Measurements from ENCODE around the gene CDH10. TPM values are rescaled to one million over a fixed set of nuclear protein-coding genes. Genes with fewer than 3 reads are reported as not detected.

CDH10 gene
- total and polyA plus RNA-seq, 2 of the 4 experiments (the other 2 are of a cell fraction) = 0.18 to 0.21 TPM

- no peak overlapping the region for H4K5ac ChIP-seq (ENCODE audit: low read depth, low read length)
- no peak overlapping the region for H2AK9ac ChIP-seq (replicated peaks; ENCODE audit: low read depth, low read length, poor library complexity)
- BruUV-seq (replicated peaks) = no TSS peak
- no peaks in the 10 kb centered on the region for H3K4me1 ChIP-seq (ENCODE audit: control insufficient read depth, insufficient read depth, low read length)
- H2BK5ac ChIP-seq (ENCODE audit: low read depth, low read length, poor library complexity, severe bottlenecking) = no peak overlapping the region
- H2BK20ac ChIP-seq (ENCODE audit: low read depth, low read length) = no peak overlapping the region
- H3K4ac ChIP-seq (ENCODE audit: low read depth, low read length) = no peak overlapping the region
- H3K56ac ChIP-seq (ENCODE audit: extremely low read depth, insufficient read depth, low read length) = no peak overlapping the region
- no peak overlapping the region for H2BK15ac ChIP-seq (ENCODE audit: low read depth, low read length)
- no peaks in the 10 kb centered on the region for H3K27me3 ChIP-seq (ENCODE audit: control insufficient read depth, insufficient read depth, low read length)
- intact Hi-C loops (cut with micrococcal nuclease) = no loop called here
- no peaks in the 10 kb centered on the region for H3K79me1 ChIP-seq (ENCODE audit: low read depth in 1 of 2, low read length in 2 of 2)
- dilution Hi-C loops (cut with HindIII; ENCODE audit: low sequenced_read_pairs, unreplicated experiment) = no loop called here
- no peak overlapping the region for H2AK5ac ChIP-seq (ENCODE audit: low read depth, low read length)
- no peak overlapping the region for H2AFZ ChIP-seq (replicated peaks; ENCODE audit: low read length, poor library complexity)
- no peak overlapping the region for H3K14ac ChIP-seq (replicated peaks; ENCODE audit: low read depth, low read length)
- in situ Hi-C loops (cut with MboI; ENCODE audit: low sequenced_read_pairs) = no loop called here
- H4K8ac ChIP-seq (ENCODE audit: low read depth in 2 of 2, low read length in 2 of 2) = no peak overlapping the region
- H2BK120ac ChIP-seq (ENCODE audit: low read depth, low read length) = no peak overlapping the region
- TF ChIP-seq SMC3 (IDR thresholded peaks at IDR 0.05; ENCODE audit: low read depth, low read length) (no peak), CEBPB (IDR thresholded peaks at IDR 0.05; ENCODE audit: low read depth, low read length) (no peak), NFE2L2 (IDR thresholded peaks at IDR 0.05; ENCODE audit: low read depth, low read length) (no peak), USF2 (IDR thresholded peaks at IDR 0.05; ENCODE audit: low read depth, low read length) (no peak), FOS (IDR thresholded peaks at IDR 0.05; ENCODE audit: low read depth, low read length) (no peak), BHLHE40 (IDR thresholded peaks at IDR 0.05; ENCODE audit: low read depth, low read length) (no peak), MAFK (IDR thresholded peaks at IDR 0.05; ENCODE audit: low read depth, low read length) (no peak), CTCF (conservative IDR thresholded peaks at IDR 0.05; ENCODE audit: low read depth, low read length) (no peak), RAD21 (IDR thresholded peaks at IDR 0.05; ENCODE audit: low read length) (no peak), ELK1 (IDR thresholded peaks at IDR 0.05; ENCODE audit: borderline replicate concordance, low read depth, low read length) (no peak), POLR2A (IDR thresholded peaks at IDR 0.05; ENCODE audit: low read depth, low read length) (no peak), MXI1 (IDR thresholded peaks at IDR 0.05; ENCODE audit: borderline replicate concordance, low read depth, low read length) (no peak), RCOR1 (IDR thresholded peaks at IDR 0.05; ENCODE audit: insufficient replicate concordance, low read length) (no peak), CHD1 (IDR thresholded peaks at IDR 0.05; ENCODE audit: low read depth, low read length) (no peak), RFX5 (IDR thresholded peaks at IDR 0.05; ENCODE audit: low read depth, low read length) (no peak), MAZ (IDR thresholded peaks at IDR 0.05; ENCODE audit: borderline replicate concordance, low read depth, low read length) (no peak)
- no peaks in the 10 kb centered on the region for H4K20me1 ChIP-seq (ENCODE audit: insufficient read depth, low read length)
- H4K91ac ChIP-seq (ENCODE audit: insufficient read depth, low read depth, low read length) = no peak overlapping the region
- peaks cover 10% of the 10 kb centered on the region; the same call in 1 of the 2 replicates for H3K9me3 ChIP-seq (ENCODE audit: control insufficient read depth, insufficient read depth, low read length)
- ATAC-seq (ENCODE audit: low read depth) (no peak), DNase-seq (no peak)
- ChIA-PET POLR2A (ENCODE audit: unreplicated experiment) (no interaction called here), CTCF (no interaction called here)
- H3K27ac ChIP-seq (ENCODE audit: insufficient read depth, low read length) = no peak overlapping the region
- H3K9ac ChIP-seq (ENCODE audit: low read depth, low read length) = no peak overlapping the region
- no peak overlapping the region for H3K23ac ChIP-seq (ENCODE audit: low read depth, low read length)
- no peaks in the 10 kb centered on the region for H3K9me1 ChIP-seq (ENCODE audit: insufficient read depth, low read length)
- no peak overlapping the region for H3K4me2 ChIP-seq (ENCODE audit: low read depth, low read length)
- H3K4me3 ChIP-seq (ENCODE audit: insufficient read depth, low read depth, low read length) = no peak overlapping the region
- H3K18ac ChIP-seq (ENCODE audit: low read depth, low read length) = no peak overlapping the region
- H3K36me3 ChIP-seq (ENCODE audit: control insufficient read depth, insufficient read depth, low read length) = no peaks in the 10 kb centered on the region
These were observed 163.8 kb downstream of the CDH10 start for GRCh38 chr5:24480952-24481351.

All from IMR-90 (cell line).